Lower lobe of right lung (tissue), 2 donors: ENCODE results near the gene WNT7A. TPM values are rescaled to one million over a fixed set of nuclear protein-coding genes. Genes with fewer than 3 reads are reported as not detected.

ENCODE experiments used
- ATAC-seq, 2 donors: fragments of 200-7000 bp; cut with Tn5 transposase; one replicate each; pipeline ENCODE4 v1.9.1; 2020 to 2022; ENCODE audit warnings: mild to moderate bottlenecking in 2 of 2, moderate library complexity in 2 of 2
- DNase-seq: peaks from one replicate; pipeline ENCODE4 v3.0.0-alpha.2; 2020
- H3K27ac ChIP-seq: fragments of 200-600 bp; one replicate; pipeline ENCODE4 v1.8.0; 2022
- H3K27me3 ChIP-seq: fragments of 200-600 bp; one replicate; pipeline ENCODE4 v1.8.0; 2022; ENCODE audit warnings: low read depth
- H3K36me3 ChIP-seq: fragments of 200-600 bp; one replicate; pipeline ENCODE4 v1.8.0; 2022; ENCODE audit warnings: mild to moderate bottlenecking
- H3K4me1 ChIP-seq: fragments of 200-600 bp; one replicate; pipeline ENCODE4 v1.8.0; 2022
- H3K4me3 ChIP-seq: fragments of 200-600 bp; one replicate; pipeline ENCODE4 v1.8.0; 2022; ENCODE audit warnings: mild to moderate bottlenecking
- H3K9me3 ChIP-seq: fragments of 200-600 bp; one replicate; pipeline ENCODE4 v1.8.0; 2022
- intact Hi-C: fragments of 100-400 bp; cut with DNase I; formaldehyde crosslinking; loops from one replicate; pipeline ENCODE4 v1.11.0; 2022
- total RNA-seq: library from RNA; stranded (reverse); fragmentation: NEBNext Ultra II Directional; extraction: Animal tissue kit (Norgen Biotek cat#: 25700); gene quantifications from one replicate; pipeline ENCODE4 v1.2.1, GENCODE V29; 2021
- TF ChIP-seq, protein P1 (sequence below): fragments of 200-600 bp; IDR thresholded peaks from one replicate; pipeline ENCODE4 v1.8.0; 2022; ENCODE audit warnings: antibody characterized with exemption, mild to moderate bottlenecking
- donor health status: DM: no; HTN: yes; CAD: no; lungs with severe emphysema.

The WNT7A gene
- total RNA-seq, 1 donor from 2014 or later = 4.1 TPM

DNA sequence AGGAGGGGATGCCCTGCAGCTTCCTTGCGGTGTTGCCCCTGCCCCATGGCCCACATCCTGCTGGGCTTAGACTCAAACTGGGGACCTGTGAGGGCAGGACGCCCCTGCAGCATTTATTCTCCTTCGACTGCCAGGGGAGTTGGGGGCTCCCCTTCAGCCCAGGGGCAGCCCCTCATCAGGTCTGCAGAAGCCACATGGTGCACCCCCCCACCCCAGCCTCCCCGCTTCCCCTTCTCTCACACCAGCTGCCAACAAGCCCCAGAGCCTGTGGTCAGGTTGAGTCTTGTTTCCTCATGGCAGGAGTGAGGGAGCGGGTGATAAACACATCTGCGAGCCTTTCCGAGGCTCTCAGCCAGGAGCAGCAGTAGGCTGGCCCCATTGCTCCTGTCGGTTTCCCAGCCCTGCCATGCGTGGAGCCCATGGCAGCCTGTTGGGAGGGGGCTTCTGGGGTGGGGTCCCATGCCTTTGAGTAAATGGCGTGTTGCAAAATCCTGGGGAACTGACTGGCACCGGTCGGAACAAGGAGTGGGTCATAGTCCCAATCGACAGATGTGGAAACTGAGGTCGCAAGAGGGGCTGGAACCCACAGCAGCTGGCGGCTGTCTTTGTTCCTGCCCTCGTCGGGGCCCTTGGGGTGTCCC is 27.8 kb downstream of the WNT7A start:
- ATAC-seq (no peak), DNase-seq (no peak)
- no peak overlapping the region for H3K4me3 ChIP-seq
- no peaks in the 10 kb centered on the region for H3K9me3 ChIP-seq
- H3K36me3 ChIP-seq = no peaks in the 10 kb centered on the region
- H3K27ac ChIP-seq = no peak overlapping the region
- intact Hi-C loops = no loop called here
- peaks cover 3% of the 10 kb centered on the region for H3K27me3 ChIP-seq
- H3K4me1 ChIP-seq = no peaks in the 10 kb centered on the region
- TF ChIP-seq, protein P1, sequence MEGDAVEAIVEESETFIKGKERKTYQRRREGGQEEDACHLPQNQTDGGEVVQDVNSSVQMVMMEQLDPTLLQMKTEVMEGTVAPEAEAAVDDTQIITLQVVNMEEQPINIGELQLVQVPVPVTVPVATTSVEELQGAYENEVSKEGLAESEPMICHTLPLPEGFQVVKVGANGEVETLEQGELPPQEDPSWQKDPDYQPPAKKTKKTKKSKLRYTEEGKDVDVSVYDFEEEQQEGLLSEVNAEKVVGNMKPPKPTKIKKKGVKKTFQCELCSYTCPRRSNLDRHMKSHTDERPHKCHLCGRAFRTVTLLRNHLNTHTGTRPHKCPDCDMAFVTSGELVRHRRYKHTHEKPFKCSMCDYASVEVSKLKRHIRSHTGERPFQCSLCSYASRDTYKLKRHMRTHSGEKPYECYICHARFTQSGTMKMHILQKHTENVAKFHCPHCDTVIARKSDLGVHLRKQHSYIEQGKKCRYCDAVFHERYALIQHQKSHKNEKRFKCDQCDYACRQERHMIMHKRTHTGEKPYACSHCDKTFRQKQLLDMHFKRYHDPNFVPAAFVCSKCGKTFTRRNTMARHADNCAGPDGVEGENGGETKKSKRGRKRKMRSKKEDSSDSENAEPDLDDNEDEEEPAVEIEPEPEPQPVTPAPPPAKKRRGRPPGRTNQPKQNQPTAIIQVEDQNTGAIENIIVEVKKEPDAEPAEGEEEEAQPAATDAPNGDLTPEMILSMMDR = no peak

DNA sequence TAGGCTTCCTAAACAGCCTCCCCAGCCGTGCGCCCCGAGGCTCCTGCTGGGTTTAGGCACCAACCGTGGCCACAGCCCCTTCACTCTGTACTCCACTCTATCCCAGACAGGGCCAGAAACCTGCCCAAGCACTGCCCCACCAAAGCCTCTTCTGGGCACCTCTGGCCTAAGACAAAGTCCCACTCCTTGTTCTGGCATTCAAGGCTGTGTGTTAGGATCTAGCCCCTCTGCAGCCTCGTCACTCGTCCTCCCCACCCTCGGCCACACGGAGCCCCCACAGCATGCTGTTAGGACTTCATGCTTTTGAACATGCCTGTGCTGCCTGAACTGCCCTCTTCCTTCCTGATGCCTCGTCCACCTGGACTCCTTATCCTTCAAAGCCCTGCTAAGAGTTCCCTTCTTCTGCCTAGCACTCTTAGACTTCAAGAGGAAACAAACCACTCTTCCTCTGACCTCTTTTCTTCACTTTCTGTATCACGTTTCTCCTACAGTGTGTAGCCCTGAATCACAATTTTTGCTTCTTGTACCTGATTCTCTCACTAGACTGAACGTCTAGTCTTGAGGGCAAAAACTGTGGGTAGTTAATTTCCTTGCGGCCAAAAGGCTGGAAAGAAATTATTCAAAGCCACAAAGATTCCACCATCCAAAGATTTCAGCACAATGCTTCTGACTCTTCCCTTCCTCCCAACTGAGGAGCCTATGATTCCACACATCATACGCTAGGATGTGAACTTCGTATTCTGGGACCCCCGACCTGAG is 28.6 kb downstream of the WNT7A start:
- ATAC-seq (no peak), DNase-seq (peak; percentile 10)
- Histone ChIP-seq H3K27ac (peak overlapping the region; percentile 39), H3K4me1 (no peaks in the 10 kb centered on the region), H3K4me3 (no peak overlapping the region), H3K27me3 (peaks cover 1% of the 10 kb centered on the region), H3K36me3 (no peaks in the 10 kb centered on the region), H3K9me3 (no peaks in the 10 kb centered on the region)
- intact Hi-C loops = no loop called here
- TF ChIP-seq, protein P1 = no peak

GRCh38 chr3:13850161-13850945 is 29.5 kb downstream of the WNT7A start:
- Histone ChIP-seq H3K9me3 (no peaks in the 10 kb centered on the region), H3K27ac (peak overlapping the region; percentile 39), H3K36me3 (no peaks in the 10 kb centered on the region), H3K27me3 (peaks cover 6% of the 10 kb centered on the region), H3K4me3 (no peak overlapping the region), H3K4me1 (no peaks in the 10 kb centered on the region)
- intact Hi-C loops = no loop called here
- peak; percentile 95 to 97 for ATAC-seq
- TF ChIP-seq, protein P1 = no peak
- DNase-seq = peak; percentile 87

DNA sequence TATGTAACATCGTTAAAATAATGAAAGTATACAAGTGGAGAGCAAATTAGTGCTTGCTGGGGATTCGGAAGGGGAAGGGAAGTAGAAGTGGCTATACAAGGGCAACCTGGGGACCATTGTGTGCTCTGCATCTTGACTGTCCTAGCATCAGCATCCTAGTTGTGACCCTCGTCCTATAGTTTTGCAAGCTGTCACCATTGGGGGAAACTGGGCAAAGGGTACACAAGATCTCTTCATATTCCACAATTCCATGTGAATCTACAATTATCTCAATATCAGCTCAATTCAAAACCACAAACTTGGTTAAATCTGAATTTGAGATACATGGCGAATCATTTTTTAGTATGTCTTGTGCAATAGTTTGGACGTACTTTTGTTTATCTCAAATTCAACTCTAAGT is 30.9 kb downstream of the WNT7A start:
- DNase-seq (no peak), ATAC-seq (no peak)
- Histone ChIP-seq H3K27ac (no peak overlapping the region), H3K4me3 (no peak overlapping the region), H3K36me3 (no peaks in the 10 kb centered on the region), H3K4me1 (no peaks in the 10 kb centered on the region), H3K9me3 (no peaks in the 10 kb centered on the region), H3K27me3 (peaks cover 7% of the 10 kb centered on the region)
- TF ChIP-seq, protein P1 = no peak
- intact Hi-C loops = no loop called here

DNA sequence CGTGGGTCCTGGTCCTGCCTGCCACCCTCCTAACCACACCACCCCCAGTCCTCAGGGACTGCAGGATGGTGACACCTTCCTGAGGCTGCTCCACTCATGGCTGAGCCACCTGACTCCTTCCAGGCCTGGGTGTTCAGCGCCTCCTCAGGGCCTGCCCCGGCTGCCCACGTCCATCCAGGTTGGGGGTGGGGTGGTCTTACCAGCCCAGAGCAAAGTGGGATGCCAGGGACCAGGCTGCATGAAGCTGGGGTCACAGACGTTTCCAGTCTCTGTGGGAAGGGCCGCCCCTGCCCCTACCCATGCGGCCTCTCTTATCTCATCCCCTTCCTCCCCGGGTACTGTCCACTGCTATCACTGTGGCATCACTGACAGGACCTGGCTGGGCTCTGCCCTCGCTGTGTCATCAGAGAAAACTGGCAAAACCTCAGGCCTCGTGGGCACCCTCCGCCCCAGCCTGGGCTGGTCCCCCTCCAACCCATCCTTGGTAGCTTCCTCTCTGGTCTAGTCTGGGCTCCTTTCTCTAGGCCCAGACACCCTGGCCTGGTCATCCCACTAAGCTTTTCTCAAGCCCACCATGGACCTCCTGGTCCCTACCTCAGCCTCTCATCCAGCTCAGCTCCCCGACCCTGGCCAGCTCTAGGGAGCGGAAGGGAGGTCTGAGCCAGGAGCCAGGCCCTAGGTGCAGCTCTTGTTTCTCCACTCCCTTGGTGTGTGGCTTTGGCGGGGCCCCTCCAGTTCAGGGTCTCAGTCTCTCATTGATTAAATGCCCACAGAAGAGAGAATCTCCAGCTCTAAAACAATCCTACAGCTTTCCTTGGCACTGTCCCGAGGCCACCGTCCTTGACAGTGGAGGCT is 32.9 kb downstream of the WNT7A start:
- Histone ChIP-seq H3K27ac (no peak overlapping the region), H3K36me3 (no peaks in the 10 kb centered on the region), H3K4me1 (no peaks in the 10 kb centered on the region), H3K4me3 (no peak overlapping the region), H3K27me3 (peaks cover 7% of the 10 kb centered on the region), H3K9me3 (no peaks in the 10 kb centered on the region)
- DNase-seq (peak; percentile 19), ATAC-seq (no peak)
- TF ChIP-seq, protein P1 = no peak
- intact Hi-C loops = no loop called here
